ENCODE measurements around the gene KRTAP29-1. TPM values are rescaled to one million over a fixed set of nuclear protein-coding genes. Genes with fewer than 3 reads are reported as not detected.

The KRTAP29-1 gene
- total RNA-seq, 1 experiment from 2014 or later = not detected

Other genes starting within 250 kb of the KRTAP29-1 start
- not detected in 2 replicates for gene KRTAP2-2, start 247.6 kb downstream of the KRTAP29-1 start, total RNA-seq (2014; rRNA removed)
- 0.80 and 3.4 TPM in 2 replicates for gene KRTAP2-3, start 242.7 kb downstream of the KRTAP29-1 start, total RNA-seq (2014; rRNA removed)
- not detected in 2 replicates for gene KRTAP2-4, start 237.0 kb downstream of the KRTAP29-1 start, total RNA-seq (2014; rRNA removed)
- gene KRTAP4-7, start 218.7 kb downstream of the KRTAP29-1 start, total RNA-seq (2014; rRNA removed) = not detected in 2 replicates
- gene KRTAP4-8, start 204.7 kb downstream of the KRTAP29-1 start, total RNA-seq (2014; rRNA removed) = not detected in 2 replicates
- gene KRTAP4-16, start 200.6 kb downstream of the KRTAP29-1 start, total RNA-seq (2014; rRNA removed) = not detected in 2 replicates
- not detected in 2 replicates for gene KRTAP4-9, start 197.5 kb downstream of the KRTAP29-1 start, total RNA-seq (2014; rRNA removed)
- gene KRTAP4-11, start 184.5 kb downstream of the KRTAP29-1 start, total RNA-seq (2014; rRNA removed) = not detected in 2 replicates
- gene KRTAP4-12, start 178.7 kb downstream of the KRTAP29-1 start, total RNA-seq (2014; rRNA removed) = not detected in 2 replicates
- not detected in 2 replicates for gene KRTAP4-6, start 162.3 kb downstream of the KRTAP29-1 start, total RNA-seq (2014; rRNA removed)
- not detected in 2 replicates for gene KRTAP4-5, start 153.0 kb downstream of the KRTAP29-1 start, total RNA-seq (2014; rRNA removed)
- gene KRTAP4-4, start 142.1 kb downstream of the KRTAP29-1 start, total RNA-seq (2014; rRNA removed) = not detected in 2 replicates
- not detected in 2 replicates for gene KRTAP4-3, start 134.6 kb downstream of the KRTAP29-1 start, total RNA-seq (2014; rRNA removed)
- not detected in 2 replicates for gene KRTAP4-2, start 124.6 kb downstream of the KRTAP29-1 start, total RNA-seq (2014; rRNA removed)
- not detected in 2 replicates for gene KRTAP4-1, start 117.9 kb downstream of the KRTAP29-1 start, total RNA-seq (2014; rRNA removed)
- not detected in 2 replicates for gene KRTAP9-1, start 113.0 kb downstream of the KRTAP29-1 start, total RNA-seq (2014; rRNA removed)
- gene KRTAP9-2, start 76.2 kb downstream of the KRTAP29-1 start, total RNA-seq (2014; rRNA removed) = not detected in 2 replicates
- not detected in 2 replicates for gene KRTAP9-3, start 70.4 kb downstream of the KRTAP29-1 start, total RNA-seq (2014; rRNA removed)
- gene KRTAP9-8, start 64.9 kb downstream of the KRTAP29-1 start, total RNA-seq (2014; rRNA removed) = not detected in 2 replicates
- gene KRTAP9-4, start 53.2 kb downstream of the KRTAP29-1 start, total RNA-seq (2014; rRNA removed) = not detected in 2 replicates
- not detected in 2 replicates for gene KRTAP9-9, start 47.5 kb downstream of the KRTAP29-1 start, total RNA-seq (2014; rRNA removed)
- not detected in 2 replicates for gene KRTAP9-6, start 37.5 kb downstream of the KRTAP29-1 start, total RNA-seq (2014; rRNA removed)
- not detected in 2 replicates for gene KRTAP9-7, start 27.2 kb downstream of the KRTAP29-1 start, total RNA-seq (2014; rRNA removed)
- gene KRTAP16-1, start 6.5 kb upstream of the KRTAP29-1 start, total RNA-seq (2014; rRNA removed) = not detected in 2 replicates
- not detected in 2 replicates for gene KRTAP17-1, start 12.9 kb upstream of the KRTAP29-1 start, total RNA-seq (2014; rRNA removed)
- not detected in 2 replicates for gene KRT33A, start 48.0 kb upstream of the KRTAP29-1 start, total RNA-seq (2014; rRNA removed)
- gene KRT33B, start 67.0 kb upstream of the KRTAP29-1 start, total RNA-seq (2014; rRNA removed) = not detected in 2 replicates
- gene KRT34, start 79.5 kb upstream of the KRTAP29-1 start, total RNA-seq (2014; rRNA removed) = 0.29 and 1.0 TPM in 2 replicates
- gene KRT31, start 94.8 kb upstream of the KRTAP29-1 start, total RNA-seq (2014; rRNA removed) = not detected in 2 replicates
- not detected in 2 replicates for gene KRT37, start 121.7 kb upstream of the KRTAP29-1 start, total RNA-seq (2014; rRNA removed)
- gene KRT38, start 138.1 kb upstream of the KRTAP29-1 start, total RNA-seq (2014; rRNA removed) = not detected in 2 replicates
- not detected in 2 replicates for gene KRT32, start 164.5 kb upstream of the KRTAP29-1 start, total RNA-seq (2014; rRNA removed)
- gene KRT35, start 178.3 kb upstream of the KRTAP29-1 start, total RNA-seq (2014; rRNA removed) = not detected in 2 replicates
- gene KRT36, start 187.1 kb upstream of the KRTAP29-1 start, total RNA-seq (2014; rRNA removed) = not detected in 2 replicates
- not detected in 2 replicates for gene KRT13, start 202.8 kb upstream of the KRTAP29-1 start, total RNA-seq (2014; rRNA removed)
- gene KRT15, start 216.0 kb upstream of the KRTAP29-1 start, total RNA-seq (2014; rRNA removed) = 0.19 and 0.46 TPM in 2 replicates
- gene KRT19, start 225.5 kb upstream of the KRTAP29-1 start, total RNA-seq (2014; rRNA removed) = not detected in 2 replicates